DMS114 treated with DMSO at 0.1 percent for 48 hours (cell line): Measurements from ENCODE around the gene CCDC136.

Experiments
- DNase-seq: peaks from one replicate; lab custom pipeline; 2025; ENCODE audit not compliant: unreplicated experiment; lab: John Stamatoyannopoulos, UW

CCDC136 gene

DNA sequence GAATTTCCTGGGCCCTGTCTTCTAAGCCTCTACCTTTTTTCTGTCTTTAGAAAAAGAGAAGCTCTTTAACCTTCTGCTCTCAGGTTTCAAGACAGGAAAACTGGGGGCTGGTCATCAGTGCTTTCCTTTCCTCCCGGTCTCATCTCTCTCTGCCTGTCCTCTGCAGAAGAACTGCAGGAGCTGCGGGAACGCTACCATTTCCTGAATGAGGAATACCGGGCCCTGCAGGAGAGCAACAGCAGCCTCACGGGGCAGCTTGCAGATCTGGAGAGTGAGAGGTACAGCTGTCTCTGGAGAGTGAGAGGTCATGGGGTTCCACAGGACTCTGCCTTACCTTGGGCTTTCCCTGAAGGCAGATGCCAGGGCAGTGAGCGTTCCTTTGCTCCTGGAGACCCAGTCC is 12.7 kb downstream of the CCDC136 start:
- DNase-seq: no peak

GRCh38 chr7:128805225-128805624 is 13.5 kb downstream of the CCDC136 start:
- no peak for DNase-seq

- DNase-seq: no peak
These were observed 15.4 kb downstream of the CCDC136 start for GRCh38 chr7:128807191-128807590.

GRCh38 chr7:128809363-128809762 is 17.6 kb downstream of the CCDC136 start:
- no peak for DNase-seq

GRCh38 chr7:128810473-128810872 is 18.7 kb downstream of the CCDC136 start:
- DNase-seq: no peak

DNA sequence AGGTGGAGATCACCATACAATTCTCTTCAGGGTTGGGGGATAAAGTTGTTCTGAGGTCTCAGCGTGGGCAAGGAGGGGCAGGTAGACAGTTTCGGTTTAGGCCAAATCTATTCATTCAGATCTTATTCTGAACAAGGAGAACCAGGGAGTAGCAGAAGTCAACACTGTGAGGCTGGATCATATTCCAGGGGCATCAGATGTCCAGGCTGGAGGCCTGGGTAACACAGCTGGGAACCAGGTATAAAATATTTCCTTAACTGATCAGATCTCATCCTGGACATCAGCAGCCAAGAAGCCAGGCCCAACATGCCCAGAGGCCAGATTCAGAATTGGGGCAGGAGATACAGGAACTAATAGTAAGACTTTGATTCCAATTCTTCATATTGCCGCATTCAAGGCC is 19.2 kb downstream of the CCDC136 start:
- DNase-seq: no peak

DNA sequence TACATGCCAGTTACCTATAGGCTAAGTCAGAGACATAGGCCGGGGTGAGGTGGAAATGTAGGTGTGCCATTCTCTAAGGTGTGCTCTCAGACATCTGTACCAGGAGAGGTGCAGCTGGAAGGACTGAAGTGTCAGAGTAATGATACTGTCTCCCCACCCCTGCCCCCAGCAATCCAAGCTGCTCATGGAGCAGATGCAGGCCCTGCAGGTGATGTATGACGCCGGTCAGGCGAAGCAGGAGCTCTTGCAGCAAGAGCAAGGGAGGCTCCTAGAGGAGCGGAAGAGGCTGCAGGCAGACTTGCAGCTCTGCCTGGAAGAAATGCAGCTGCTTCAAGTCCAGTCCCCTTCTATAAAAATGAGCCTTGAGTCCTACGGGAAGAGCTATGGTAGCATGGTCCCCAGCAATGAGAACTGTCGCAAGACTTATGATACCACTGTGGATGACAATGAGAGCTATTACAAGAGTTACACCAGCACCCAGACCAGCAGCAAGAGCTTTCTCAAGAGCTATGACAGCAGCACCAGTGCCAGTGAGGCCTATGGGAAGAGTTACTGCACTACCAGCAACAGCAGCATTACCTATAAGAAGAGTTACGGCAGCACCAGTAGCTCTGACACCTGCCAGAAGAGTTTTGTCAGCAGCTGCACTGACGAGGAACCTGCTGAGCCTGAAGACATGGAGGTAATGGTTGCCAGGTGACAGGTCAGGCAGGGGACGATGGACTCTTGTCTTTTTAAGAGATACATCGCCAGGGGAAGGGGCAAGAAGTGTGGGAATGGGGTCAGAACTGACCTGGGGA is 20.1 kb downstream of the CCDC136 start:
- DNase-seq: no peak

DNA sequence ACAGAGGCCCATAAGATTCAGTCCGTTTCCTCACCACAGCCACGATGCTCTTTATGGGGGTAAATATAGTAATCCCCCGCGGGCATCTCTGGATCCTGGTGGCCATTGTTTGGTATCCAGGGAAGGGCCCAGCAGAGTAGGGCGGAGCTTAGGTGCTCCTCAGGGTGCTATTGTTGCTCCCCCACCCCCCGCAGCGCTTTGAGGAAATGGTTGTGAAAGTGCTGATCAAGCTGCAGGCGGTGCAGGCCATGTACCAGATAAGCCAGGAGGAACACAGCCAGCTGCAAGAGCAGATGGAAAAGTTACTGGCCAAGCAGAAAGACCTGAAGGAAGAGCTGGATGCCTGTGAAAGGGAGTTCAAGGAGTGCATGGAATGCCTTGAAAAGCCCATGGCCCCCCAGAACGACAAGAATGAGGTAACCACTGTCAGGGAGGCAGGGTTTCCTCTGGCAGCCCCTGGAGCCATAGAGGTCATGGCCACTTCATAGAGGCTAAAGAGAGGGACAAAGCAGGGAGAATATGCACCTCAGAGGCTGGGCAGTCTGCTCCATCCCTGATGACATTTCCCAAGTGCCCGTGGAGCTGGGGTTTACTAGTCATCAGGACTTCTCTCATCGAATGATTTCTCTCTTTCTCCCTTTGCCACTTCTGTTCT is 20.9 kb downstream of the CCDC136 start:
- no peak for DNase-seq

DNA sequence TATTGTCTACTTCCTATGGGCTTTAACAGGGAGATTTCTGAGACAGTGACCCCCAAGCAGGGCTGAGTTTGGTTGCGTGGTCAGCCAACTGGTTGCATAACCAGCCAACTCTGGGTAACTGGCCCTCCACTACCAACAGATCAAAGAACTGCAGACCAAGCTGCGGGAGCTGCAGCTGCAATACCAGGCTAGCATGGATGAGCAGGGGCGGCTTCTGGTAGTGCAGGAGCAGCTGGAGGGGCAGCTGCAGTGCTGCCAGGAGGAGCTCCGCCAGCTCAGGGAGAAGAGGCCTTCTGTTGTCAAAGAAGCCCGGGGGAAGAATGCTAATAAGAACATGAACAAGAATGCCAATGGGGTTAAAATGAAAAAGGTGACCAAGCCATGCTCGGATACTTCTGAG is 22.7 kb downstream of the CCDC136 start:
- DNase-seq: no peak

GRCh38 chr7:128815289-128815942 is 23.6 kb downstream of the CCDC136 start:
- no peak for DNase-seq

DNA sequence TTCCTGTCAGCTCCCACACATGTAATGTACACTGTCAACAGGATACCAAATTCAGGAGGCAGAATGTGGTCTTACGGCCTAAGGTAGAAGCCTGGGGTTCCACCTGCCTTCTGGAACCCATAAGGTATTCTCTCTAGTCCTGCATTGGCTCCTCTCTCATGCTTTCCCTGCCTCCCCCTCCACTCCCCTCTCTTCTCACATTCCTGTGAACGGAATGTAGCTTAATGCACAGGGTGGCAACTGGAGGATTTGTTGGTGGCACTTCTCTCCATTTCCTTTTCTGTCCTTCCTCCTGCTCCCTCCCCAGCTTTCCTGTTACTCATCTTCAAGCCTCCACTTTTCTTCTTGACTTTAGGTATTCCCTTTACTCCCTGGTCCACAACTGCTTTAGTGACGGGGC is 26.9 kb downstream of the CCDC136 start:
- no peak for DNase-seq

DNA sequence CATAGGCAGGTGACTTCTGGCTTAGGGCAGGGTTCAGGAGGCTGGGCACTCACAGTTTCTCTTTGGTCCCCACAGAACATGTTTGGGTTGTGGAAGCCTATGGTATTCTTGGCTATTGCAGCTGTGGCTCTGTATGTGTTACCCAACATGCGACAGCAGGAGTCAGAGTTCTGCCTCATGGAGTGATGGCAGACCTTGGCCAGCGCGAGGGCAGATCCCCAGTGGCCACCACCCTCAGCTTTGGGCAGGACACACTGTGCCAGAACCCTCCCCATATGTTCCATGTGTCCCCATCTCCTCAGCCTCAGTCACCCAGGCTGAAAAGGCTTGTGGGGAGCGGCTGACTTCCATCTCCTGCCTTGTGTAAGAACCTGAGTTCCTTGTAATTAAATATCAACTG is 30.0 kb downstream of the CCDC136 start:
- DNase-seq: no peak

DNA sequence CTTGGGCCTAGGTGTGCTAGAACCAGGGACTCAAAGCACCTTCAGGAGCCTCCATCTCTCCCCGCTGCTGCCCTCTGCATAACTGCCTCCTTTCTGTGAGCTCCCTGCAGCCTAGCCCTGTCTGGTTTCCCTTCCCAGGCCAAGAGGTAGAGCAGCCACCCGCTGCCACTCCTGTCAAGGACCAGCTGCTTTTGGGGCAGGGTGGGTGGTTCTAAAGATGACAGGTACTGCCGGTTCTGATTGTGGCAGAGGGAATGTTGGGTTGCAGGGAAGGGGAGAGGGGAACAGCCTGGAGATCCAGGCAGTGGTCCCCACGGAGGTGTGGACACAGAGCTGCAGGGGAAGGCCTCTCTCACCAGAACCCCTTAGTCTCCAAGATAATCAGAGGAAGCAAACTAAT is 34.7 kb downstream of the CCDC136 start:
- DNase-seq: no peak

- no peak for DNase-seq
These were observed 35.1 kb downstream of the CCDC136 start for GRCh38 chr7:128826916-128827247.

DNA sequence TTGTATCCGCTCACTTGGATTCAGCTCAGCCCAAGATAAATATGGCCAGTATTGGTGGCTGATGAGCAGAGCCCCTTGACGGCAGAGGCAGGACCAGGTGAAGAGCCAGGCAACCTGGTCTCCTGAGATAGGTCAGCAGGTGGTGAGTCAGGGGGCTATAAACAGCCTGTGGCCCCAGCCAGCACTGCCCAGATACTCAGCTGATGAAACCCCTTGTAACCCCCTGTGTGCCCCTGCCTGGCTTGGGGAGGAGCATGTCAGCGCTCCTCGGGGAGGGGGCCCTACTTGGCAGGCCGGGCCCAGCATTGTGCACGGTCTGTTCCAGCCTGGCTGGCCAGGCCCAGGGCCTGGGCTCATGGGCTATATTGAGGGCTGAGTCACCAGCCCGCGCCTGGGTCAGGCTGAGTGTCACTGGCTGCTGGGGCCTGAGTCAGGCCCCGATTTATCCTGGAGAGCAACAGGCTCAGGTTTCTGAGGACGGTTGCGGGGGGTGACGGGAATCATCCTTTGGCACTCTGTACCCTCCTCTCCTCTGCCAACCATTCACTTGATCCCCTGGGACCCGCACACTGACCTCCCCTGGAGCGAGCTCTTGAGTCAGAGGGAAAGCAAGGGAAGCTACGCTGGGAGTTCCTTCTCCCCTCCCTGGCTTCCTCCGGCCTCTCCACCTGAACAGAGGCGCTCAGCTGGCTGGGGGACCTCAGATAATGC is 35.6 kb downstream of the CCDC136 start:
- no peak for DNase-seq

DNA sequence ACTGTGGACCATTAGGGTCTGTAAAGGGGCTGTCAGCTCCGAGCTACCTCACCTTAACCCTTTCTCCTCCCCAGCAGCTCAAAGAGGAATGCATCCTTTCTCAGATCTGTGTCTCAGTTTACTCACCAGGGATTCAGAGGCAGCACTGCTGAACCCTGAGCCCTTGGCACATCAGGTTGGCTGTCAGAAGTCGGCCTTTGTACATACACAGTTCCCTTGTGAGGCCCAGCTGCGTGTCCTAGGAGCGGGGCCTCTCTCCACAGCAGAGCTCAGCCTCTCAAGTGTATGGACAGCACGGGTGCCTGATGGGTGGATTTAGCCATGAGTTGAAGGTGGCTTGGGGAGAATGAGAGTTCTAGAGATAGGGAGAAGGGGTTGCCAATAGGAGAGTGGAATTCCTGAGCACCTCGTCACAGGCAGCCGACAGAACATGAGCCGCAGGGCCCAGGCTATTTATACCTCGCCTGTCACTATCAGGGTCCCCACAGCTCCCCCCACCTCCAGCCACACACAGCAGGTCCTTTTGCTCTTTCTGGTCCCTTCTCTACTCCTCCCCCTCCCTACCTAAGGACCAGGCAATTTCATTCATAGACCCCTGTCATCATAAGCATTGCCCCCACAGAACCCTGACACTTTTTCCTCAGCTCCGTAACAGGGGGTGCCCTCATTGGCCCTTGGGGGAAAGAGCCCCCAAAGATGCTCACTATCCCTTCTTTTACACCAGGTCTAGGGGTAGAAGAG is 36.4 kb downstream of the CCDC136 start:
- no peak for DNase-seq

DNA sequence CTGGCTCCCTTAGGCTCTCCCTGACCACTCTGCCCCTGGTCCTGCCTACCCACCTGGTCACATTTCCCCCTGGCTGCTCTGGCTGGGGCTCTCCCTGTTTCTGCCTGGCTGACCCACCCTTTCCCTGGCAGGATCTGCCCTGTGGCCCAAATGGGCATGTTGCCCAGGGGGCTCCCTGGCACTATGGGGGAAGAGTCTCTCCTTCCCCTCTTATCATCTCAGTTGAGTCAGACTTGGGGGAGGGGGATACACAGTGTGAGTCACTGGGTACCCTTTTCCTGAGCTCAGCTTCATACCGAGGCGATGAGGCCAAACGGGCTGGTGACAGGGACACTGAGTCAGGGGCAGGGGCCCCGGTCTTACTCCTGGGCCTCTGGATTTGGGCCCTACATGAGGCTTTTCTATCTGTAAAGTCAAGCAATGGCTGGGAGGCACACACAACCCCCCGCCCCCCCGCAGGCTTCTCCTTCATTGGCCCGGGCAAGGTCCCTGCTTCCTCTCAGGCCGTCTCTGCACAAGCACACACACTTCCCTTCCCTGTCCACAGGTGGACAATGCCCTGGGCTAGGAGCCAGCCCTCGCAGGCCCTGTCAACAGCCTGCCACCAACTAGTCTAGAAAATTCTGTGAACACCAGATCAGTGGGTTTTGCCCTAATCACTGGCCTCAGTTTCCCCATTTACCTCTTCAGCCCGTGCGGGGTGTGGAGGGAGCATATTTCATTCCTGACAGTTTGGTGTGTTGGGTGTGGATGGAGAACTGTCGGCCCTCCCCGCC is 37.8 kb downstream of the CCDC136 start:
- no peak for DNase-seq

- DNase-seq: no peak
These were observed 38.7 kb downstream of the CCDC136 start, which contains the start of gene FLNC for GRCh38 chr7:128830231-128831177. Gene FLNC (plus strand): TSS chr7:128830406. CDS start chr7:128830638, 232 bp downstream.
